Activated T-helper 2 cell treated with anti-CD3 and anti-CD28 coated beads, Interferon-gamma antibody, Interleukin-2, Interleukin-4, amounts not matched to agents 10 μg/mL and 5 μg/mL and 100 μg/mL, durations not matched to agents 14 hours and 24 hours and 36 hours (primary cell): ENCODE data around the gene ARID4B. TPM values are rescaled to one million over a fixed set of nuclear protein-coding genes. Genes with fewer than 3 reads are reported as not detected.
"Not testable (repeated sequence)": the region's sequence is repeated elsewhere in the genome, so short reads cannot be mapped to it uniquely, and the experiment has no call there.

Experiments used
- DNase-seq: peaks from one replicate; pipeline ENCODE4 v3.0.0; 2021; ENCODE audit warnings: low spot score
- H3K27ac Mint-ChIP-seq: one replicate; pipeline ENCODE4 v1.8.0; 2021; ENCODE audit warnings: mixed read lengths
- H3K27me3 Mint-ChIP-seq: one replicate; pipeline ENCODE4 v1.8.0; 2021; ENCODE audit warnings: low read depth, mixed read lengths
- H3K36me3 Mint-ChIP-seq: one replicate; pipeline ENCODE4 v1.8.0; 2021; ENCODE audit warnings: low read depth, mixed read lengths
- H3K4me1 Mint-ChIP-seq: one replicate; pipeline ENCODE4 v1.8.0; 2021; ENCODE audit warnings: low read depth, mixed read lengths
- H3K4me3 Mint-ChIP-seq: one replicate; pipeline ENCODE4 v1.8.0; 2021; ENCODE audit warnings: low read depth, mild to moderate bottlenecking, moderate library complexity, mixed read lengths
- H3K9me3 Mint-ChIP-seq: one replicate; pipeline ENCODE4 v1.8.0; 2021; ENCODE audit warnings: mixed read lengths
- intact Hi-C: fragments of 100-400 bp; cut with micrococcal nuclease; formaldehyde crosslinking; loops from one replicate; pipeline ENCODE4 v1.15.1; 2023
- total RNA-seq: library from RNA; stranded (reverse); gene quantifications from 2 replicates; pipeline ENCODE4 v1.2.3, GENCODE V29; 2022

Gene ARID4B
- total RNA-seq, 1 donor from 2014 or later = 49.6 TPM

- no peaks in the 10 kb centered on the region for H3K9me3 Mint-ChIP-seq
- H3K27ac Mint-ChIP-seq = no peak overlapping the region
- H3K36me3 Mint-ChIP-seq = peaks cover 3% of the 10 kb centered on the region
- peaks cover 36% of the 10 kb centered on the region for H3K4me1 Mint-ChIP-seq
- DNase-seq = no peak
- no peak overlapping the region for H3K4me3 Mint-ChIP-seq
- no peaks in the 10 kb centered on the region for H3K27me3 Mint-ChIP-seq
- intact Hi-C loops = no loop called here
Observed at GRCh38 chr1:235272851-235273250, 55.1 kb downstream of the ARID4B start.

DNA sequence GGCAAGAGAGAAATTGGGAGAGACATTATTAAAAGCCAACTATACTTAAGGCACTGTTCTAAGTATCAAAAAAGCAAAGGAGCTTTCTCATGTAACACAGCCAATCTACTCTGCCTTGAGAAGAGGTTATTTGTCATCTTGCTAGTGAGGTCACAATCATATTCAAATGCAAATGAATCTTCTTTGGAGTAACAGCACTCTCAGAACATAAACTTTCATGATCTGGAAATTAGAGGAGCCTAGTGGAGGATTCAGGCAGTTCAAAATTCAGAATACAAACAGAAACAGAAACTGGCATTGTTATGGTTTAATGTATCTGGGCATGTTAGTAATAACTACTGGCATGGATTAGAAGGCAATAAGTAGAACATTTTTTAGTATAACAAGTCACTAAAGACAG lies 57.4 kb downstream of the ARID4B start:
- Mint-ChIP-seq H3K4me1 (peaks cover 32% of the 10 kb centered on the region), H3K9me3 (no peaks in the 10 kb centered on the region), H3K27me3 (no peaks in the 10 kb centered on the region), H3K27ac (peak overlapping the region; percentile 40), H3K36me3 (no peaks in the 10 kb centered on the region), H3K4me3 (no peak overlapping the region)
- intact Hi-C loops = no loop called here
- no peak for DNase-seq

GRCh38 chr1:235269990-235270389 lies 58.0 kb downstream of the ARID4B start:
- peaks cover 26% of the 10 kb centered on the region for H3K4me1 Mint-ChIP-seq
- DNase-seq = not testable (repeated sequence)

DNA sequence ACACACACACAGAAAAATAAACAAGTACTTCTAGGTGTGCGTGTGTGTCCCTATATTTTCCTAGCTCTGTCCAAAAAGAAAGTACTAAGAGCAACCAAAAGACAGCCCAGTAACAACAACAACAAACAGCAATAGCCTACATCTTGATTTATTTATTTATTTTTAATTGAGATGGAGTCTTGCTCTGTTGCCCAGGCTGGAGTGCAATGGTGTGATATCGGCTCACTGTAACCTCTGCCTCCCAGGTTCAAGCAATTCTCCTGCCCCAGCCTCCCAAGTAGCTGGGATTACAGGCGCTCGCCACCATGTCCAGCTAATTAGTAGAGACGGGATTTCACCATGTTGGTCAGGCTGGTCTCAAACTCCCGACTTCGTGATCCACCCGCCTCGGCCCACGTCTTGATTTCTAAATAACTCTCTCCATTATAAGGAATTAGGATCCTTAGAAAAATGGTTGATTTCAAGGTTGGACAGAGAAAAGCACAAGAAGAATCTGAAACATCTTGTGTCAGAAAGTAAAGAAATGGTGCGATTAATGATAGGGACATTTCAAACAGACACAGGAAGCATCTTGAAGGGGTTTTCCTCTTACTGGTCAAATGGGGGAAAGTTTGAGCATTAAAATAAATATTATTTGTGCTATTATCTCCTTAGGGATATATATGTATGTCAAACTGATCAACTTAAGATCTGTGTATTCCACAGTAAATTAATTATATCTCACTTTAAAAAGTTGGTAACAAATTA lies 59.4 kb downstream of the ARID4B start:
- Mint-ChIP-seq H3K27ac (no peak overlapping the region), H3K4me3 (no peak overlapping the region), H3K36me3 (no peaks in the 10 kb centered on the region), H3K4me1 (peaks cover 26% of the 10 kb centered on the region), H3K9me3 (no peaks in the 10 kb centered on the region), H3K27me3 (no peaks in the 10 kb centered on the region)
- intact Hi-C loops = no loop called here
- no peak for DNase-seq

More at GRCh38 chr1:235269990-235270389, 58.0 kb downstream of the ARID4B start:
- H3K27me3 Mint-ChIP-seq, H3K9me3 Mint-ChIP-seq, H3K36me3 Mint-ChIP-seq, H3K27ac Mint-ChIP-seq, intact Hi-C loops, H3K4me3 Mint-ChIP-seq: not testable (repeated sequence)

DNA sequence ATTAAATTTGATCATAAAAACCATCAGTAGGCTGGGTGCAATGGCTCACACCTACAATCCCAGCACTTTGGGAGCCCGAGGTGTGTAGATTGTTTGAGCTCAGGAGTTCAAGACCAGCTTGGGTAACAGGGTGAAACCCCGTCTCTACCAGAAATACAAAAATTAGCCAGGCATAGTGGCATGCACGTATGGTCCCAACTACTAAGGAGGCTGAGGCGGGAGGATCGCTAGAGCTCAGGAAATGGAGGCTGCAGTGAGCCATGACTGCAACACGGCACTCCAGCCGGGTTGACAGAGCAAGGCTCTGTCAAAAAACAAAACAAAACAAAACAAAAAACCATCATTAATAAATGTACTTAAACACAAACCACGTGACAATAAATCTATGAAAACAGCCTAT lies 61.0 kb downstream of the ARID4B start:
- Mint-ChIP-seq H3K27ac (no peak overlapping the region), H3K9me3 (no peaks in the 10 kb centered on the region), H3K36me3 (no peaks in the 10 kb centered on the region), H3K4me3 (no peak overlapping the region), H3K27me3 (no peaks in the 10 kb centered on the region), H3K4me1 (peaks cover 23% of the 10 kb centered on the region)
- DNase-seq = no peak
- intact Hi-C loops = no loop called here

DNA sequence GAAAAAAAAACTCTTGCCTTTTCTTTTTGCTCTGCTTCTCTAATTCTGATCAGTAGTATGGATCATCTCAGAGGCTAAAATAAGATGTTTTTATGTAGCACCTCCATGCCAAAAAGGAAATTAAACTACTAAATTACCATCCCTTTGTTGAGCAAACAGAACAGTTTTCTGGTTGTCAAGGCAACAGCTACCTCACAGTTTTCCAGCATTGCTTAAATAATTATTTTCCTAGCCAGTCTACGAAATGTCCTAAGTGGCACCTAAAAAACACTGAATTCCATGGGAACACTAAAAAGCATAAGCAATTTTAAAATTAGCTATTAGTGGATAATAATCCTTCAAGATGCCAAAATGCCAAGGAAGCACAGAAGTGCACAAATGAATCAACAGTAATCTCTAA lies 61.7 kb downstream of the ARID4B start:
- Mint-ChIP-seq H3K27ac (no peak overlapping the region), H3K4me3 (no peak overlapping the region), H3K9me3 (no peaks in the 10 kb centered on the region), H3K27me3 (no peaks in the 10 kb centered on the region), H3K36me3 (no peaks in the 10 kb centered on the region), H3K4me1 (peaks cover 22% of the 10 kb centered on the region)
- intact Hi-C loops = no loop called here
- DNase-seq = no peak

DNA sequence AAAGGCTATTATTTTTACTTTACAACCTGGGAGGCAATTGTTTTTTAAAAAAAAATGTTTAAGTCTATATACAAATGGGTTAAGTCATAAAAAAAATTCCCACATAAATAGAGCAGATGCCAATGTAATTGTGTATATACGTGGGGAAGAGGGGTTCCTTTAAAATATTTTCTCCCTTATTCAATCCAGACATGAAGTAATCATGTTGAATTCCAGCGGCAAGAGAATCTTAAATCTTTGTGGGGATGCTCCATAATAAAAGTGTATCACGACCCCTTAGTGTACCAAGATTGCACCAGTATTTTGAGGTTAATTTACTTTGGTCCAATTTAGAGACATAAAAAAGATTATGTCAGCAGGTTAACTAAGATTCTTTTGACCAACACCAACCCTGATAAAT lies 62.1 kb downstream of the ARID4B start:
- no peaks in the 10 kb centered on the region for H3K9me3 Mint-ChIP-seq
- no peak overlapping the region for H3K27ac Mint-ChIP-seq
- DNase-seq = no peak
- H3K4me3 Mint-ChIP-seq = no peak overlapping the region
- H3K27me3 Mint-ChIP-seq = no peaks in the 10 kb centered on the region
- intact Hi-C loops = no loop called here
- no peaks in the 10 kb centered on the region for H3K36me3 Mint-ChIP-seq
- H3K4me1 Mint-ChIP-seq = peaks cover 24% of the 10 kb centered on the region

GRCh38 chr1:235264327-235264726 lies 63.7 kb downstream of the ARID4B start:
- intact Hi-C loops = no loop called here
- Mint-ChIP-seq H3K36me3 (peaks cover 7% of the 10 kb centered on the region), H3K27me3 (no peaks in the 10 kb centered on the region), H3K27ac (no peak overlapping the region), H3K4me3 (no peak overlapping the region), H3K9me3 (no peaks in the 10 kb centered on the region), H3K4me1 (peaks cover 25% of the 10 kb centered on the region)
- DNase-seq = no peak

- no peak overlapping the region for H3K27ac Mint-ChIP-seq
- intact Hi-C loops = no loop called here
- H3K4me1 Mint-ChIP-seq = peaks cover 32% of the 10 kb centered on the region
- no peaks in the 10 kb centered on the region for H3K9me3 Mint-ChIP-seq
- H3K4me3 Mint-ChIP-seq = no peak overlapping the region
- H3K27me3 Mint-ChIP-seq = no peaks in the 10 kb centered on the region
- H3K36me3 Mint-ChIP-seq = peaks cover 20% of the 10 kb centered on the region
- no peak for DNase-seq
Observed at GRCh38 chr1:235262539-235262938, 65.4 kb downstream of the ARID4B start.

- DNase-seq = no peak
- H3K36me3 Mint-ChIP-seq = peaks cover 24% of the 10 kb centered on the region
- no peak overlapping the region for H3K4me3 Mint-ChIP-seq
- no peaks in the 10 kb centered on the region for H3K27me3 Mint-ChIP-seq
- H3K27ac Mint-ChIP-seq = no peak overlapping the region
- peaks cover 30% of the 10 kb centered on the region for H3K4me1 Mint-ChIP-seq
- intact Hi-C loops = no loop called here
- no peaks in the 10 kb centered on the region for H3K9me3 Mint-ChIP-seq
Observed at GRCh38 chr1:235261243-235261642, 66.7 kb downstream of the ARID4B start.

GRCh38 chr1:235259133-235259778 lies 68.7 kb downstream of the ARID4B start:
- peak overlapping the region; percentile 38 for H3K27ac Mint-ChIP-seq
- no peaks in the 10 kb centered on the region for H3K9me3 Mint-ChIP-seq
- no peaks in the 10 kb centered on the region for H3K27me3 Mint-ChIP-seq
- H3K4me1 Mint-ChIP-seq = peaks cover 30% of the 10 kb centered on the region
- H3K4me3 Mint-ChIP-seq = no peak overlapping the region
- H3K36me3 Mint-ChIP-seq = peaks cover 30% of the 10 kb centered on the region
- DNase-seq = no peak
- intact Hi-C loops = no loop called here

- Mint-ChIP-seq H3K36me3 (peaks cover 30% of the 10 kb centered on the region), H3K4me1 (peaks cover 31% of the 10 kb centered on the region)
- H3K4me3 Mint-ChIP-seq, intact Hi-C loops, H3K27ac Mint-ChIP-seq, DNase-seq, H3K27me3 Mint-ChIP-seq, H3K9me3 Mint-ChIP-seq: not testable (repeated sequence)
Observed at GRCh38 chr1:235258068-235258467, 69.9 kb downstream of the ARID4B start.

DNA sequence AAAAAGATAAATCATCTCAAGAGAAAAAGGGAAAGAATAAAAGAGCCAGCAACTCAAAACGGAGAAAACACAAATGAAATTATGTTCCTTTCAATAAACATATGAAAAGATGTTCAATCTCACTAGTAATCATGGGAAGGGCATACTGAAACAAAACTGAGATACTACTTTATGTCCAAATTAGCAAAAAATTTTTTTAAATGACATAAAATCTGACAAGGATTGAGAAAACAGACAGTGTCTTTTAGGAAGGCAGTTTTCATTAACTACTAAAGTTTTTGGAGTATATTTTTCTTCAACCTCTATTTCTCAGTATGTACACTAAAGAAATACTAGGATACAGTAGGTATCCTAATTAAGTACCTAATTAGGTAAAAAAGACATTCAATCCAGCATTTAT lies 73.3 kb downstream of the ARID4B start:
- H3K4me1 Mint-ChIP-seq = peaks cover 28% of the 10 kb centered on the region
- DNase-seq = no peak
- peaks cover 47% of the 10 kb centered on the region for H3K36me3 Mint-ChIP-seq

More for the DNA sequence above, 73.3 kb downstream of the ARID4B start:
- H3K9me3 Mint-ChIP-seq = no peaks in the 10 kb centered on the region
- intact Hi-C loops = no loop called here
- H3K4me3 Mint-ChIP-seq = no peak overlapping the region
- H3K27ac Mint-ChIP-seq = no peak overlapping the region
- no peaks in the 10 kb centered on the region for H3K27me3 Mint-ChIP-seq
